Measurements from ENCODE around the gene DMRT2. TPM values are rescaled to one million over a fixed set of nuclear protein-coding genes. Genes with fewer than 3 reads are reported as not detected.

The DMRT2 gene
- total RNA-seq, 6 experiments from 2014 or later, result 0.49 TPM; not detected in 5

DNA sequence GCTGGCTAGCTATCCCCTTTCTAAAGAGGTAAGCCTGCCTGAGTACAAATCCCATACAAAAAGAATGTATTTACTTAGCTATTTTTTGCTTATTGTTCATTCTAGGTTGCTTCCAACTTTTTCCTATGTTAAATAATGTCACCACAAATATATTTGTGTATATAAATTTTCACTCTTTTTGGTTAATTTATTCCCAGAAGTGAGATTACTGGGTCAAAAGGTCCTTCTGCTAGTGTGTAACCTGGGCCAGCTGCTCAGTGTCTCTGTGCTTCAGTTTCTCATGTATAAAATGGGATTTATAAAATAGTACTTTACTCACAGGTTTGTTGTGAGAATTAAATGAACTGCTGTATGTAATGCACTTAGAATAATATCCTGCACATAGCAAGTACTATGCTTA, 23.9 kb upstream of the DMRT2 start:
- intact Hi-C loops (cut with DNase I), result no loop called here
- Histone ChIP-seq H3K27ac (no peak overlapping the region), H3K4me3 (no peak overlapping the region), H3K4me1 (no peaks in the 10 kb centered on the region), H3K36me3 (no peaks in the 10 kb centered on the region), H3K27me3 (no peaks in the 10 kb centered on the region), H3K9me3 (no peaks in the 10 kb centered on the region)
- no peak for TF ChIP-seq POLR2A (IDR thresholded peaks at IDR 0.05)
- TF ChIP-seq CTCF (IDR thresholded peaks at IDR 0.05), result no peak
- DNase-seq, result no peak
- no peak for ATAC-seq

DNA sequence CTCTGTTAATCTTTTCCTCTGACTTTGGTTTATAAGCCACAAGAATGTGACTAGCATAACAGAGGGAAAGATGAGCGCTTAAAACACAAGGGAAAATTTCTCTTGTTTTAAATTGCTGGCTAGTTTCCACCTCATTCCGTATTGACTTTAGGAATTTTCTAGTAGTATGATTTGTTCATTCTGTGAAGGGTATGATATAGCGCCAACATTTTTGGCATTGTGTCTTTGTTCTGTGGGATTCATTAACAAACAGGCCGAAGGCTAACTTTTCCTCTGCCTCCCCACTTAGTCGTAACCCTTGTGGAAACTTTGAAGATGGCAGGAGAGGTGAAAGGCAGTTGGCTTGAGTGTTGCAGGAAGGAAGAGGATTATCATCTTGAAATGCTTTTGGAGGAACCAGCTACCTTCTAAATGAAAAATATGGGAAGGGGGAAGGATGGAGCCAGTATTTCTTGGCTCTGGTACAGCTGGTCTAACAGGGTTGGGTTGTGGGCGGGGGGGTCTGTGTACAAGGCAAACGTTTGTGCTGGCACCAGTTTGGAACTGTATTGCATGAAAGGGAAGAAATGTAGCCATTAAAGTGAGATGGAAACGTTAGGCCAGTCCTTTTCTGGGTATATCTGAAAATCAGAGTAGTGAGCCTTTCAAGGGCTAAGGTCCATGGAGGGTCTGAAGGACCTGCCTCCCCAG, 21.5 kb upstream of the DMRT2 start:
- DNase-seq, result no peak
- H3K27ac ChIP-seq, result no peak overlapping the region
- no peak overlapping the region for H3K4me3 ChIP-seq
- intact Hi-C loops (cut with DNase I), result no loop called here
- H3K36me3 ChIP-seq, result no peaks in the 10 kb centered on the region
- H3K9me3 ChIP-seq, result no peaks in the 10 kb centered on the region
- WGBS (ENCODE audit: insufficient coverage, low coverage, low lambda C conversion rate, missing lambda C conversion rate), result 43% methylated on average over 8 of the region's 8 CpGs
- ATAC-seq, result no peak
- no peaks in the 10 kb centered on the region for H3K27me3 ChIP-seq
- TF ChIP-seq CTCF (IDR thresholded peaks at IDR 0.05) (no peak), POLR2A (IDR thresholded peaks at IDR 0.05) (no peak)
- no peaks in the 10 kb centered on the region for H3K4me1 ChIP-seq

DNA sequence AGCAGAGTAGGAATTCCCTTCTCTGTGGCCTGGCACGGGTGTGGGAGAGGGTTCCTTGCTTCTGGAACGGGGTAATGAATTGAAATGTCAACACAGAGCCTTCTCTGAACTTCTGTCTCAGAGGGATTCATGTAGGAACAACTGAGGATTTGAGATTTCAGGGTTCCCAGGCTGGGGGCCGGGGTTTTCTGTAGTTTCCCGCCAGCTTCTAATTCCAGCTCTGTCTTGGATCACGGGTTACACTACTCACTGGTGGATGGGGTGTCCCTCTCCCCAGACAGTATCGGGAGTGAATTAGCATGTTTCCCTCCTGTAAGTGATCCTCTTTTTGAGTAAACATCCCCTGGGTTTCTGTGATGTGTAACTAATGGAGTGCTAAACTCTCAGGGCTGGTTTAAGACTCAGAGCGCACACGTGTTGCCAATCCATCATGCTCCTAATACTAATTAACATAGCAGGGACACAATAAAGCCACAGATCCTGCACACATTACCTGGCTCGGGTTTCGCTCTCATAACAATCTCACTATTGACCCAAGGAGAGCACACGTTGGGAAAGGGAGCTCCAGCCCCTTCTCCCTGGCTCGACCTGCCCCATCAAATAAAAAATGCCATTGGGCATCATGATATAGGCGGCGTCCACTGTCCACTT, 18.1 kb upstream of the DMRT2 start:
- WGBS (ENCODE audit: insufficient coverage, low coverage, low lambda C conversion rate, missing lambda C conversion rate), result 30% methylated on average over 6 of the region's 14 CpGs
- H3K9me3 ChIP-seq, result no peaks in the 10 kb centered on the region

DNA sequence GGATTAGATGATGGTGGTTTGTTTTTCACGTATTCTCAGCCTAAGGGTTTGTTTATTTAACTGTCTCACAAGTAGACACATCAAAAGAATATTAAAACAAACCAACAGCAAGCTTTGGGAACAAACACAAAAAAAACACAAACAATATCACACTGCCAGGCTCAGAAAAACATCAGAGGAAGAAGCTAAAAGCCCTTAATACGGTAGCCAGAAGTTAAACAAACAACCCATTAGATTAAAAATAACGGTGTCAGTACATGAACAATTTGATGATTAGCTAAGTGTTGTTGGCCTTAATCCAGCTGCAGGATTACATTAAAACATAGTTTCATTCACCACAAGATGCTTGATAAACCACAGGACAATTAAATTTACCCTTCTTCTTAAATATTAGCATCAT, 15.9 kb upstream of the DMRT2 start:
- H3K36me3 ChIP-seq, result no peaks in the 10 kb centered on the region
- no peaks in the 10 kb centered on the region for H3K9me3 ChIP-seq
- H3K4me3 ChIP-seq, result no peak overlapping the region
- WGBS (ENCODE audit: insufficient coverage, low coverage, low lambda C conversion rate, missing lambda C conversion rate), result 26% methylated on average over 3 of the region's 3 CpGs
- no peaks in the 10 kb centered on the region for H3K27me3 ChIP-seq
- TF ChIP-seq CTCF (IDR thresholded peaks at IDR 0.05), result no peak
- no peak for TF ChIP-seq POLR2A (IDR thresholded peaks at IDR 0.05)
- intact Hi-C loops (cut with DNase I), result no loop called here
- DNase-seq (no peak), ATAC-seq (no peak)
- H3K4me1 ChIP-seq, result no peaks in the 10 kb centered on the region
- no peak overlapping the region for H3K27ac ChIP-seq

More for the DNA sequence above, 18.1 kb upstream of the DMRT2 start:
- H3K4me1 ChIP-seq, result no peaks in the 10 kb centered on the region
- intact Hi-C loops (cut with DNase I), result no loop called here
- no peak for DNase-seq
- no peak overlapping the region for H3K27ac ChIP-seq
- no peaks in the 10 kb centered on the region for H3K36me3 ChIP-seq
- ATAC-seq, result no peak
- TF ChIP-seq CTCF (IDR thresholded peaks at IDR 0.05) (no peak), POLR2A (IDR thresholded peaks at IDR 0.05) (no peak)
- H3K27me3 ChIP-seq, result no peaks in the 10 kb centered on the region
- no peak overlapping the region for H3K4me3 ChIP-seq
